Astrocyte (in vitro differentiated cells and primary cell): ENCODE results near the gene CPAMD8.

Source experiments
- EZH2 ChIP-seq: IDR thresholded peaks from 2 replicates; pipeline ENCODE4 v1.6.1; 2012; ENCODE audit warnings: mild to moderate bottlenecking, low read length, inconsistent platforms; ENCODE audit not compliant: insufficient read depth
- TF ChIP-seq, protein P1 (sequence below): IDR thresholded peaks from 2 replicates; pipeline ENCODE4 v1.5.1; 2011; ENCODE audit warnings: low read depth, mild to moderate bottlenecking, inconsistent platforms, low read length, moderate library complexity; ENCODE audit not compliant: insufficient read depth

DNA sequence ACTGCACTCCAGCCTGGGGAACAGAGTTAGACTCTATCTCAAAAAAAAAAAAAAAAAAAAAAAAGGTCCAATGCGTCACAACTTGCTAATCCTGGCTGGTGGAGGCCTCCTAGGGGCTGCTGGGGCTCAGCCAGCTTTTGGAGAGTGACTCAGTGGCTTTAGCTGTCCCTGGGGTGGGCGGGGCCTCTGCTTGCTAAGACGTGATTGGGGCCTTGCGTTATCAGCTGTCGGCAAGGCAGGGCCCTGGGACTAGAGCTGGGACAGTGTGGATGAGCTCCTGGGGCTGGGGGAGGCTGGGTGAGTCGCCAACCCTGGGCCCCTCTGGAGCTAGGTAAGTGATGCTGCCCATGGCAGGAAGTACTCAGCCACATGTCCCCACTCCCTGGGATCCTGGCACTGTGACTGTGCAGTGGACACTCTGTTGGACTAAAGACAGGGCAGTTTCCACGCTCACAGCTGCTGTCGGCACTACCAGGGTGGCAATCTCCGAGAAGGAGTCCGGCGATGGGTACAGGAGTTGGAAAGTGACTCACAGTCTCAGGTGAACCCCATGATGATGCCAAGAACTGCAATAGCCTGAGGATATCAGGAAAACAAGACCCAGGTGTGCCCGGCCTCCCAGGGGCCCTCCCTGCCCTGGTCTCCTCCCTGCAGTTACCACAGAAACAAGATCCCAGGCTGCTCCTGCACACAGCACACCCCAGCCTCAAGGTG lies 105.6 kb downstream of the CPAMD8 start:
- TF ChIP-seq, protein P1, sequence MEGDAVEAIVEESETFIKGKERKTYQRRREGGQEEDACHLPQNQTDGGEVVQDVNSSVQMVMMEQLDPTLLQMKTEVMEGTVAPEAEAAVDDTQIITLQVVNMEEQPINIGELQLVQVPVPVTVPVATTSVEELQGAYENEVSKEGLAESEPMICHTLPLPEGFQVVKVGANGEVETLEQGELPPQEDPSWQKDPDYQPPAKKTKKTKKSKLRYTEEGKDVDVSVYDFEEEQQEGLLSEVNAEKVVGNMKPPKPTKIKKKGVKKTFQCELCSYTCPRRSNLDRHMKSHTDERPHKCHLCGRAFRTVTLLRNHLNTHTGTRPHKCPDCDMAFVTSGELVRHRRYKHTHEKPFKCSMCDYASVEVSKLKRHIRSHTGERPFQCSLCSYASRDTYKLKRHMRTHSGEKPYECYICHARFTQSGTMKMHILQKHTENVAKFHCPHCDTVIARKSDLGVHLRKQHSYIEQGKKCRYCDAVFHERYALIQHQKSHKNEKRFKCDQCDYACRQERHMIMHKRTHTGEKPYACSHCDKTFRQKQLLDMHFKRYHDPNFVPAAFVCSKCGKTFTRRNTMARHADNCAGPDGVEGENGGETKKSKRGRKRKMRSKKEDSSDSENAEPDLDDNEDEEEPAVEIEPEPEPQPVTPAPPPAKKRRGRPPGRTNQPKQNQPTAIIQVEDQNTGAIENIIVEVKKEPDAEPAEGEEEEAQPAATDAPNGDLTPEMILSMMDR = no peak
- no peak for TF ChIP-seq EZH2
